Pancreas (tissue), 10 donors: ENCODE measurements around the gene TYK2. TPM values are rescaled to one million over a fixed set of nuclear protein-coding genes. Genes with fewer than 3 reads are reported as not detected.

Source experiments
- ATAC-seq, 4 donors: fragments of 200-7000 bp; cut with Tn5 transposase; one replicate each; pipeline versions ENCODE4 v1.8.0 to v1.9.1; 2020; ENCODE audit warnings: mild to moderate bottlenecking in 4 of 4, moderate library complexity in 4 of 4
- DNase-seq, 6 donors: peaks; one replicate each; pipeline ENCODE4 v3.0.0-alpha.2; 2020
- FAIRE-seq: peaks from 2 replicates; lab custom pipeline; 2012; peaks lifted over from hg19 to GRCh38; lab: Jason Lieb, UNC
- H3K27ac ChIP-seq, 4 donors: fragments of 200-600 bp; sonication (generic); 1 replicate in 3 of 4; 2 replicates in 1 of 4; pipeline versions ENCODE4 v1.5.0 to v1.8.0; 2020
- H3K27me3 ChIP-seq, 4 donors: fragments of 200-600 bp; one replicate each; pipeline ENCODE4 v1.8.0; 2021
- H3K36me3 ChIP-seq, 3 donors: fragments of 200-600 bp; sonication (generic) in 1 of 3; one replicate each; pipeline versions ENCODE4 v1.5.0 to v1.8.0; 2020 to 2021
- H3K4me1 ChIP-seq, 3 donors: fragments of 200-600 bp; one replicate each; pipeline ENCODE4 v1.8.0; 2021
- H3K4me3 ChIP-seq, 4 donors: fragments of 200-600 bp; sonication (generic) in 2 of 4; one replicate each; pipeline versions ENCODE4 v1.5.0 to v1.8.0; 2020 to 2021
- H3K9me3 ChIP-seq, 4 donors: fragments of 200-600 bp; one replicate each; pipeline ENCODE4 v1.8.0; 2021
- CTCF ChIP-seq, 4 donors: fragments of 200-600 bp; sonication (generic) in 3 of 4; IDR thresholded peaks; one replicate each; pipeline versions ENCODE4 v1.5.0 to v1.8.0; 2021; ENCODE audit warnings: antibody characterized with exemption in 4 of 4
- WGBS, 2 donors: extraction: QIAGEN DNeasy Blood & Tissue Kit; methylation state at CpG; one replicate each; pipeline ENCODE4 v1.1.7; 2013; 5-methylcytosine and 5-hydroxymethylcytosine counted together
- intact Hi-C, 3 donors: fragments of 100-400 bp; cut with DNase I; formaldehyde crosslinking; loops; one replicate each; pipeline versions ENCODE4 v1.11.1 to v1.14.2; 2022
- polyA plus RNA-seq, 2 donors: library from polyadenylated mRNA; stranded (reverse); fragments of 200-250 nt; gene quantifications; one replicate each; pipeline ENCODE4 v1.2.3, GENCODE V29; 2013
- total RNA-seq, 6 donors: library from RNA; stranded (reverse); fragmentation: NEBNext Ultra II Directional in 4 of 6; extraction: Animal tissue kit (Norgen Biotek cat#: 25700) in 4 of 6; gene quantifications; one replicate each; pipeline versions ENCODE4 v1.2.1 to v1.2.4, GENCODE V29; 2021 to 2023
- donor health status: healthy with polysubstance abuse.
- donor health status: DM: no; HTN: no; CAD: no; lungs with moderate emphysema.
- donor health status: DM: no; HTN: no; CAD: no.
- donor health status: control.
- donor health status: control.
- donor health status: Bipolar disorder and iron deficiency.
- donor health status: DM: yes; HTN: yes; CAD: no.
- donor health status: DM: no; HTN: no; CAD: no.
- donor health status: DM: no; HTN: no; CAD: no.
- donor health status: DM: yes; HTN: yes; CAD: no.

Gene TYK2
- total and polyA plus RNA-seq, 8 donors = 42.5 to 302 (median 57.6) TPM

- intact Hi-C loops = loop anchor here in 1 of 3 donors (10.0 kb wide), 1 partner anchor 156 kb away; the partner anchor contains the start of genes CDKN2D and KRI1
- WGBS, 2 donors = 53 to 66% methylated on average over 16 to 18 of the region's 18 CpGs
- no peak for FAIRE-seq
These were observed 28.3 kb upstream of the TYK2 start for GRCh38 chr19:10408511-10409283.

GRCh38 chr19:10407096-10407495, 26.7 kb upstream of the TYK2 start:
- Histone ChIP-seq H3K27me3 (no peaks in the 10 kb centered on the region), H3K9me3 (no peaks in the 10 kb centered on the region), H3K27ac (no peak overlapping the region), H3K4me1 (peaks cover 3 to 11% (median 4%) of the 10 kb centered on the region in 3 donors), H3K4me3 (no peak overlapping the region), H3K36me3 (no peaks in the 10 kb centered on the region)
- intact Hi-C loops = loop anchor here in 1 of 3 donors (10.0 kb wide), 1 partner anchor 158 kb away; the partner anchor contains the start of genes CDKN2D and KRI1
- no peak for TF ChIP-seq CTCF (IDR thresholded peaks at IDR 0.05)
- ATAC-seq = no peak
- no peak for DNase-seq
- no peak for FAIRE-seq

More at GRCh38 chr19:10408511-10409283, 28.3 kb upstream of the TYK2 start:
- no peak for TF ChIP-seq CTCF (IDR thresholded peaks at IDR 0.05)
- Histone ChIP-seq H3K27me3 (no peaks in the 10 kb centered on the region), H3K4me1 (peaks cover 3 to 7% (median 4%) of the 10 kb centered on the region in 3 donors), H3K36me3 (no peaks in the 10 kb centered on the region), H3K27ac (peak overlapping the region in 2 of 4 donors; percentile 12 to 59), H3K9me3 (no peaks in the 10 kb centered on the region), H3K4me3 (no peak overlapping the region)
- peak in 2 of 6 donors; percentile 59 to 60 for DNase-seq
- peak in 2 of 4 donors; percentile 17 to 52 for ATAC-seq

- FAIRE-seq = no peak
- no peak for ATAC-seq
- Histone ChIP-seq H3K27ac (no peak overlapping the region), H3K4me1 (peaks cover 3 to 20% (median 10%) of the 10 kb centered on the region in 3 donors), H3K27me3 (no peaks in the 10 kb centered on the region), H3K4me3 (no peak overlapping the region), H3K36me3 (no peaks in the 10 kb centered on the region), H3K9me3 (no peaks in the 10 kb centered on the region)
- WGBS, 2 donors = 57 to 67% methylated on average over 6 of the region's 6 CpGs
- no peak for TF ChIP-seq CTCF (IDR thresholded peaks at IDR 0.05)
- no peak for DNase-seq
- intact Hi-C loops = loop anchor here in 1 of 3 donors (10.0 kb wide), 1 partner anchor 159 kb away; the partner anchor contains the start of genes CDKN2D and KRI1
These were observed 25.8 kb upstream of the TYK2 start for GRCh38 chr19:10406191-10406590.

GRCh38 chr19:10404888-10405820, 24.8 kb upstream of the TYK2 start:
- FAIRE-seq = no peak
- intact Hi-C loops = loop anchor here in 1 of 3 donors (10.0 kb wide), 1 partner anchor 160 kb away; the partner anchor contains the start of genes CDKN2D and KRI1
- Histone ChIP-seq H3K9me3 (no peaks in the 10 kb centered on the region), H3K27me3 (no peaks in the 10 kb centered on the region), H3K36me3 (no peaks in the 10 kb centered on the region), H3K27ac (no peak overlapping the region), H3K4me1 (peaks cover 3 to 27% (median 10%) of the 10 kb centered on the region in 3 donors), H3K4me3 (peak overlapping the region in 1 of 4 donors; percentile 91)
- ATAC-seq = no peak
- WGBS, 2 donors = 6 to 9% methylated on average over 34 to 43 of the region's 43 CpGs
- DNase-seq = peak in 1 of 6 donors; percentile 76
- no peak for TF ChIP-seq CTCF (IDR thresholded peaks at IDR 0.05)
